Measurements from ENCODE around the gene CD99L2. TPM values are rescaled to one million over a fixed set of nuclear protein-coding genes. Genes with fewer than 3 reads are reported as not detected.

CD99L2 gene
- total and polyA plus RNA-seq, 2 of the 8 experiments (the other 6 are each of a cell fraction or from before 2014, with no cell fraction given) = 8.0 to 8.5 TPM

GRCh38 chrX:150762258-150763165 lies 136.0 kb downstream of the CD99L2 start:
- no peak overlapping the region for H4K91ac ChIP-seq (replicated peaks; ENCODE audit: insufficient read length, low read length)
- H4K8ac ChIP-seq (ENCODE audit: extremely low read depth, insufficient read depth, low read length) = no peak overlapping the region
- H3K27ac ChIP-seq (ENCODE audit: low read depth, low read length) = no peak overlapping the region
- H3K56ac ChIP-seq (replicated peaks; ENCODE audit: insufficient read length, low read depth, low read length) = no peak overlapping the region
- H3K4me1 ChIP-seq (replicated peaks in 1 of 4; ENCODE audit: control insufficient read depth in 3 of 4, insufficient read depth in 4 of 4, low read length in 3 of 4) = peaks cover 0 to 12% (median 3%) of the 10 kb centered on the region in 4 experiments; a peak in 4 of 7 replicates
- no peak overlapping the region for H2BK12ac ChIP-seq (ENCODE audit: low read depth, low read length)
- no peak overlapping the region for H3K23ac ChIP-seq (ENCODE audit: insufficient read length)
- no peaks in the 10 kb centered on the region for H3K27me3 ChIP-seq (replicated peaks in 1 of 4; ENCODE audit: control insufficient read depth in 3 of 4, extremely low read depth in 1 of 4, insufficient read depth in 3 of 4, low read length in 3 of 4)
- no peaks in the 10 kb centered on the region for H3K23me2 ChIP-seq (ENCODE audit: low read depth, low read length)
- no peaks in the 10 kb centered on the region for H3K36me3 ChIP-seq (ENCODE audit: control insufficient read depth in 2 of 4, insufficient read depth in 4 of 4, low read length in 3 of 4)
- ChIA-PET POLR2A (ENCODE audit: partially characterized antibody) (interaction anchor here (1.4 kb wide), 1 partner anchor 223 kb away, joined by 3 read pairs; no protein-coding TSS in a partner anchor), CTCF (ENCODE audit: partially characterized antibody) (interaction anchor here (0.9 to 3.1 kb wide), 2 partner anchors 33 to 320 kb away, joined by 3 to 11 read pairs; no protein-coding TSS in a partner anchor)
- no peak overlapping the region for H3K18ac ChIP-seq (ENCODE audit: extremely low read depth, low read length)
- H3K9ac ChIP-seq (replicated peaks in 1 of 4; ENCODE audit: extremely low read depth in 1 of 4, low read depth in 3 of 4, low read length in 3 of 4) = no peak overlapping the region
- H2AFZ ChIP-seq (ENCODE audit: low read length) = no peak overlapping the region
- H3K4me2 ChIP-seq (ENCODE audit: insufficient read depth in 1 of 2, low read depth in 2 of 2, low read length in 2 of 2) = no peak overlapping the region
- H3K14ac ChIP-seq (ENCODE audit: insufficient read length) = no peak overlapping the region
- no peak overlapping the region for H3K4ac ChIP-seq (replicated peaks; ENCODE audit: insufficient read length, low read depth, low read length)
- 89% methylated on average over 16 of the region's 36 CpGs; no CpG with 5 or more reads in 1 of the 2 experiments for WGBS, 2 experiments (ENCODE audit: extremely low coverage in 1 of 2, insufficient coverage in 1 of 2, insufficient read length in 1 of 2, insufficient replicate concordance in 2 of 2, low coverage in 1 of 2, low lambda C conversion rate in 2 of 2, missing lambda C conversion rate in 1 of 2)
- DNase-seq (ENCODE audit: low read depth in 1 of 2, low spot score in 2 of 2) (no peak), FAIRE-seq (no peak)
- no peak overlapping the region for H2AK5ac ChIP-seq (ENCODE audit: low read depth, low read length)
- no peaks in the 10 kb centered on the region for H3K79me2 ChIP-seq (ENCODE audit: control insufficient read depth in 1 of 2, insufficient read depth in 2 of 2, low read length in 2 of 2)
- H4K5ac ChIP-seq (ENCODE audit: insufficient read length, low read depth, low read length) = no peak overlapping the region
- no peak overlapping the region for H2BK5ac ChIP-seq (ENCODE audit: low read depth, low read length)
- H3K4me3 ChIP-seq (ENCODE audit: extremely low read depth in 1 of 4, insufficient read depth in 2 of 4, low read depth in 3 of 4, low read length in 4 of 4) = no peak overlapping the region
- H2BK15ac ChIP-seq (ENCODE audit: low read length) = no peak overlapping the region
- peaks cover 0 to 2% of the 10 kb centered on the region in 2 experiments for H4K20me1 ChIP-seq (replicated peaks in 1 of 2; ENCODE audit: control insufficient read depth in 1 of 2, insufficient read depth in 2 of 2, low read length in 2 of 2)
- no peak for TF ChIP-seq MAFK (IDR thresholded peaks at IDR 0.05; ENCODE audit: low read depth, low read length)
- no peak for TF ChIP-seq SIRT6 (IDR thresholded peaks at IDR 0.05; ENCODE audit: low read length)
- TF ChIP-seq CHD1 (IDR thresholded peaks at IDR 0.05; ENCODE audit: low read depth, low read length) = no peak
- TF ChIP-seq POLR2AphosphoS5 (IDR thresholded peaks at IDR 0.05; ENCODE audit: low read depth, low read length) = no peak
- TF ChIP-seq SRF (IDR thresholded peaks at IDR 0.05; ENCODE audit: low read depth, low read length) = no peak
- no peak for TF ChIP-seq SP2 (IDR thresholded peaks at IDR 0.05; ENCODE audit: low read length)
- no peak for TF ChIP-seq GABPA (IDR thresholded peaks at IDR 0.05; ENCODE audit: borderline replicate concordance, insufficient read depth, low read length)
- TF ChIP-seq HDAC2 (IDR thresholded peaks at IDR 0.05; ENCODE audit: borderline replicate concordance in 1 of 2, low read depth in 2 of 2, low read length in 2 of 2) = no peak
- H3K9me3 ChIP-seq (ENCODE audit: insufficient read depth in 2 of 2, low read depth in 1 of 2, low read length in 1 of 2) = no peaks in the 10 kb centered on the region
- H3K79me1 ChIP-seq (ENCODE audit: low read depth, low read length) = no peaks in the 10 kb centered on the region
- no peak overlapping the region for H2BK20ac ChIP-seq (ENCODE audit: low read length)
- no peak overlapping the region for H2BK120ac ChIP-seq (replicated peaks; ENCODE audit: low read depth, low read length)
